NCI-H524 treated with DMSO at 0.1 percent for 48 hours (cell line): ENCODE data around the gene ZNF468.
A peak's percentile ranks its signal among the peaks of the same experiment; 100 is the strongest.
"Not testable (repeated sequence)": the region's sequence is repeated elsewhere in the genome, so short reads cannot be mapped to it uniquely, and the experiment has no call there.

Experiments used
- DNase-seq: peaks from one replicate; lab custom pipeline; 2025; lab: John Stamatoyannopoulos, UW

The ZNF468 gene

DNA sequence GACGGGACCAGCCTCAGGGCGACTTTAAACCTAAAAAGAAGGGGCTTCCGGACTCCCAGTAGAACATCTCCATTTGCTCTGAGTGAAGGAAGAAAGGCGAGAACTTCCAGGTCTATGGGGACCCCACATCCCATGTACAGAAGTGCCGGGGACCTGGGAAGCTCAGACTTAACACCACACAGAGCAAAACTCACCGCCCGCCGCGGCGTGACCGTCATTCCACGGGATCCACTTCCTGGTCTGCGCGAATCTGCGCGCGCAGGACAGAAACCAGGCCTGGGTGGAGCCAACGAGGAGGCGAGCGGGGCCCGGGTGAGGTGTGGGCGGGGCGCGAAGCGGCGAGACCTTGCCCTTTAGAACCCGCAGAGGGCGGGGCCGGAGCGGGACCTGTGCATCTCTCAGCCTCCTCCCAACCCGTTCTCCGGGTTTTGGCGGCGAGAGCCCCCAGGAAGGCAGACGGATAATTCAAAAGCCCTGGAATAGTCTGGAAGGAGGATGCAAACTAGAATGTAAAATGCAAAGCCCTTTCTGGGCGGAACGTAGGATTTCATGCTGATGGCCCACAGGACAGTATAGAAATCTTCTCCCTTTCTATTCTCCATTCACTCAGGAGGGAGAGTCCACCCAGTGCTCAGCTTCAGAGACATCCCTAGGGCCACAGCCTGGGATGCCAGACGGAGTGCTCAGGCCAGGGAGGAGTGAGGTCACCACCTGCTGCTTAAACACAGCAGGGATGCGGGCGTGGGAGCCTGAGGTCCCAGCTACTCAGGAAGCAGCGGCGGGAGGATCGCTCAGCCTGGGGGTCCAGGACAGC is at the start of gene ZNF468:
TSS of gene ZNF468 (minus strand) at position 242 of the 814 bp plus-strand sequence. CDS start 3,347 bp downstream, outside the sequence.
- peak; percentile 22 for DNase-seq

DNA sequence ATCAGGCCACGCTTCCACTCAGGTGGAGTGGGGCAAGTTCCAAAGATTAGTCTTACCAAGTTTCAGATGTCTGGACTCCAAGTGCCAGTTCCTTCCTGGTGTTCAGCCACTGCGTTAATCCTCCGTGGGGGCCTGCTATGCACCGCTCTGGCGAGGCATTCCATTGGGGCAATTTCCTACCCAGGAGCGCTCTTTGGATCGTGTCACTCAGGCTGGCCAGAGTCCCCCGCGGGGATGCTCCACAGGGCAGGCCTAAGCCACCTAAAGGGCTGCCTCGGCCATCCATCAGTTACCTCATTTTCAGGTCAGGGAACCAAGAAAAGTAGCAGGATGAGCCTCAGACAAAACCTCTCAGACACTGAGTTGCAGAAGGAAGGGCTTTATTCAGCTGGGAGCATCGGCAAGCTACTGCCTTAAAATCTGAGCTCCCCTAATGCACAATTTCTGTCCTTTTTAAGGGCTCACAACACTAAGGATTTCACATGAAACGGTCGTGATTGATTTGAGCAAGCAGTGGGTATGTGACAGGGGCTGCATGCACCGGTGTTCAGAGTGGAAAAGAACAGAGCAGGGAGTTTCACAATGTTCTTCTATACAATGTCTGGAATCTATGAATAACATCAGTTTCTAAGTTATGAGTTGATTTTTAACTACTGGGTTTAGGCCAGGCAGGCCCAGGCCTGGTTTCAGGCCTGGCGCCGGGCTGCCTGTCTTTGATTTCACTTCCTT is 46.8 kb upstream of the ZNF468 start:
- not testable (repeated sequence) for DNase-seq

GRCh38 chr19:52901842-52902241 is 44.4 kb upstream of the ZNF468 start:
- no peak for DNase-seq

GRCh38 chr19:52898596-52898995 is 41.2 kb upstream of the ZNF468 start:
- not testable (repeated sequence) for DNase-seq

DNA sequence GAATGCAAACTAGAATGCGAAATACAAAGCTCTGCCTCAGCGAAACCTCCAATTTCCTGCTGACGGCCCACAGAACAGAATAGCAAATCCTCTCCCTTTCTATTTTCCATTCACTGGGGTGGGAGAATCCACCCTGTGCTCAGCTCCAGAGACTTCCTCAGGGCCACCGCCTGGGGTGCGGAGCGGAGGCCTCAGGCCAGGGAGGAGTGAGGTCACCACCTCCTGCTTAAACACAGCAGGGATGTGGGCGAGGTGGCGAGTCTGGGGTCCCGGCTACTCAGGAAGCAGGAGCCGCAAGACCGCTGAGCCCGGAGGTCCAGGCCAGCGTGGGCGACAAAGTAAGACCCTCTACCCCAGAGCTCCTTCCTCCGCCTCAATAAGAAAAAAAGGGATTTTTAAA is 40.7 kb upstream of the ZNF468 start:
- DNase-seq: no peak

DNA sequence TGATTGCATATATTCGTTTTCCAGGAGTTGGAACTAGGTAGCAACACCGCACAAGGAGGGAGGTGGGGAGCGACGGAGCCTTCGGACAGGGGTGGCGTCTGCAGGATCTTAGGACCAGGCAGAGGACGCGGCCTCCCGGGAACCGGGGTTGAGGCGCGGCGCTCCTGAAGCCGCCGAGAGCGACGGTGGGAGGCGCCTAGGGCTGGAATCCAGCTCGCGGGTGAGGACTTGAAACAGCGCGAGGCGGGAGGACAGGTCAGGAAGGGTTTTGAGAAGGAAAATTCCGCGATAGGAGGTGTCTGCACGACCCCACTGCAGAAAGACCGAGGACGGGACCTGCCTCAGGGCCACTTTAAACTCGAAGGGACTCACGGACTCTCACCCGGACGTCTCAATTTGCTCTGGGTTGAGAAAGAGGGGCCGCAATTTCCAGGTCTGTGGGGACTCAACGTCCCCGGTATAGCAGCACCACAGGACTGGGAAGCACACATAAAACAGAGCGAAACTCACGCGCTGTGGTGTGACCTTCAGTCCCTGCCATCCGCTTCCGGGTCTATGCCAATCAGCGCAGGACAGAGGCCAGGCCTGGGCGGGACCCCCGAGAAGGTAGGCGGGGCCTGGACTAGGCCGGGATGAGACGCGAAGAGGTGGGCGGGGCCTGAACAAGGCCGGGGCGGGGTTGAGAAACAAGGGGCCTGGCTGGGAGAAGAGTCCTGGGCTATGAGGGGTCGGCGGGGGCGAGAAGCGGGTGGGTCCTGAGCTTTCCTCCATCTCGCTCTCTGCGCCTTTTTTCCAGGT is 39.9 kb upstream of the ZNF468 start, which contains the start of gene ZNF320:
TSS of gene ZNF320 (minus strand) at position 498 of the 798 bp plus-strand sequence. CDS start 7,380 bp downstream, outside the sequence.
- DNase-seq: no peak

- no peak for DNase-seq
These were observed 39.2 kb upstream of the ZNF468 start for GRCh38 chr19:52896431-52897137.

- DNase-seq: no peak
These were observed 33.9 kb upstream of the ZNF468 start for GRCh38 chr19:52891336-52891735.

DNA sequence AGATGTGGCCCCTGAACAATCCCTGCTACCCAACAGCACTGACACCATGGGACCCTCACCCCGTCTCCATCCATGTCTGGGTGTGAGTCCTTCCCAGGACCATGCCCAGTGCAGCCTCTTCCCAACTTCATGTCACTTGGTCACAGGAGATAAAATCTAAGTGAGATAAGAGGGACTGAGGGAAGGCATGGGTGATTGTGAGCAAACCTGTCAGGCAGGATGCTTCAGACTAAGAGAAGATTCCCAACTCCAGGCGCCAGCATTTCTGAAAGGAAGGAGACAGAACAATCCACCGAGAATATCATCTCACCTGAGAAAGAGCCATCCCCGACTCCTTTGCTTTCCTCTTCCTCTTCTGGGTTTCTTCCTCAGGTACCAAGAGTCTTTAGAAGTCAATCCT is 32.5 kb upstream of the ZNF468 start:
- DNase-seq: no peak

GRCh38 chr19:52889076-52889475 is 31.7 kb upstream of the ZNF468 start:
- DNase-seq: no peak

GRCh38 chr19:52880895-52881389 is 23.5 kb upstream of the ZNF468 start:
- no peak for DNase-seq

- DNase-seq: not testable (repeated sequence)
These were observed 15.6 kb upstream of the ZNF468 start for GRCh38 chr19:52872996-52873395.

- no peak for DNase-seq
These were observed 14.0 kb upstream of the ZNF468 start for GRCh38 chr19:52871466-52871865.

GRCh38 chr19:52868031-52868430 is 10.6 kb upstream of the ZNF468 start:
- not testable (repeated sequence) for DNase-seq

DNA sequence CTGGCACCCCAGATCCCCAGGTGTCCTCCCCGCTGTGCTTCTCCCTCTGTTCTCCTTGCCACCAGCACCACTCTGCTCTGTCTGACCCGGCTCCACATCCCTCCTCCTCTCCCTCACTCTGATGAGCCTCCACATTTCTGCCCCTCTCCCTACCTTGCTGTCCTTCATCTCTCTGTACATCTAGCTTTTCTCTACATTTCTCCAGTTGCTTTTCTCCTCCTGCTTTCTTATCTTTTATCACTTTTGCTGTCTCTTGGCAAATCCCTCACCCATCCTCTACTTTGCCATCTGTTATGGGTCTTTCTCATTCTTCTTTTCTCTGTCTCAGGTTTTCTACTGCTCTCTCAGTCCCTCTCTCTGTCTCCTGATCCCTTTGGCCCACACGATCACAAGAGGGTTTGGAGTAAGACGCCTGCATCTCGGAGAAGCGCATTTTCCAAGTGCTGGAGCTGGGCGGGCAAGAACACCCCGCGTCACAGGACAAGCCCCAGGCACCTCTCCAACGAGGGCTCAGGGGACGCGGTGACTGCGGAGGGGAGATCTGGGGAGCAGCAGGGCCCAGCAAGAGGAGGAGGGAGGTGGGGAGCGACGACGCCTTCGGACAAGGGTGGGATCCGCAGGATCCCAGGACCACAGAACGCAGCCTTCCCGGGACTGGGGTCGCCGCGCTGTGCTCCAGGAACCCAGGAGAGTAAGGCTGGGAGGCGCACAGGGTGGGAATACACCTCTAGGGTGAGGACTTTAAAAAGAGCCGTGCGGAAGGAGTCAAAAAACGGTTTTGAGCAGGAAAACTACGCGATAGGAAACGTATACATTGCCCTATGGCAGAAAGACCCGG is 660 bp downstream of the ZNF468 start:
- not testable (repeated sequence) for DNase-seq

DNA sequence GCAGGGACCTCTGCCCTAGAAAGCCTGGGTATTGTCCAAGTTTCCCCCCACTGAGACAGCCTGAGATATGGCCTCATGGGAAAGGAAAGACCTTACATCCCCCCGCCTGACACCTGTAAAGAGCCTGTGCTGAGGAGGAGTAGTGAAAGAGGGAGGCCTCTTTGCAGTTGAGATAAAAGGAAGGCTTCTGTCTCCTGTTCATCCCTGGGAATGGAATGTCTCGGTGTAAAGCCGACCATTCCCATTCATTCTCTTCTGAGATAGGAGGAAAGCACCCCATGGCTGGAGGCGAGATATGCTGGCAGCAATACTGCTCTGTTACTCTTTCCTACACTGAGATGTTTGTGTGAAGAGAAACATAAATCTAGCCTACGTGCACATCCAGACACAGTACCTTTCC is 10.1 kb downstream of the ZNF468 start:
- DNase-seq: not testable (repeated sequence)

GRCh38 chr19:52840825-52841465 is 16.5 kb downstream of the ZNF468 start:
- DNase-seq: not testable (repeated sequence)

DNA sequence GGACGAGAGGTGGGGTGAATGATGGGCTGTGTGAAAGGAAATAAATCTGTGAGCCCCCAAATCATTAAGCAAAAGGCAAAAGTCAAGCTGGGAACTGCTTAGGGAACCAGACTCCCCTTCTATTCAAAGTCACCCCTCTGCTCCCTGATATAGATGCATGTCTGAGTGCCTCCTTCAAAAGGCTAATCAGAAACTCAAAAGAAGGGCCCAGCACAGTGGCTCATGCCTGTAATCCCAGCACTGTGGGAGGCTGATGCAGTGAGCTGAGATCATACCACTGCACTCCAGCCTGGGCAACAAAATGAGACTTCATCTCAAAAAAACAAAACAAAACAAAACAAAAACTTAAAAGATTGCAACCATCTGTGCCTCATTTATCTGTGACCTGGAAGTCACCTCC is 23.1 kb downstream of the ZNF468 start:
- not testable (repeated sequence) for DNase-seq

- not testable (repeated sequence) for DNase-seq
These were observed 23.9 kb downstream of the ZNF468 start for GRCh38 chr19:52833541-52833940.

- not testable (repeated sequence) for DNase-seq
These were observed 27.6 kb downstream of the ZNF468 start for GRCh38 chr19:52829866-52830265.
